C4-2B (cell line): ENCODE measurements around the gene SACS.

Experiments used
- ZFX ChIP-seq: fragments of 450-650 bp; IDR thresholded peaks from 2 replicates; pipeline ENCODE4 v1.6.1; 2017
- TF ChIP-seq, protein P1 (sequence below): fragments of 450-650 bp; conservative IDR thresholded peaks from 2 replicates; pipeline ENCODE4 v1.5.1; 2017; ENCODE audit warnings: mild to moderate bottlenecking

DNA sequence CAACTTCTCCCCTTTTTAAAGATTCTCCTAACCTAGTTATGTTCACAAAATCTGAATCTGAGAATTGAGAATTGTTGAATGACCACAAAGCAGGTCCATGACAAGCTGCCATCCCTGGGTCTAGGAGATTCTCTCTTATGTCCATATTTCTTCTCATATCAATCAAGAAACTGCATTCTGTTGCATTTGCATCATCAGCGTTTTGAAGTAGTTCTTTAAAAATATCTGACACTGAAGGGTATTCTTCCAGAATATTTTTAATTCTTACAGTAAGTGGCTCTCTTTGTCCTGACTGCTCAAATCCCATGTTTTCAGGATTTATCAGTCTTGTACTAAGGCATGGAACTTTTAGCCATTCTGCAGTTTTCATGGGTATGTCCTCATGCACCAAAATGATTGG, 94.3 kb downstream of the SACS start:
- TF ChIP-seq, protein P1, sequence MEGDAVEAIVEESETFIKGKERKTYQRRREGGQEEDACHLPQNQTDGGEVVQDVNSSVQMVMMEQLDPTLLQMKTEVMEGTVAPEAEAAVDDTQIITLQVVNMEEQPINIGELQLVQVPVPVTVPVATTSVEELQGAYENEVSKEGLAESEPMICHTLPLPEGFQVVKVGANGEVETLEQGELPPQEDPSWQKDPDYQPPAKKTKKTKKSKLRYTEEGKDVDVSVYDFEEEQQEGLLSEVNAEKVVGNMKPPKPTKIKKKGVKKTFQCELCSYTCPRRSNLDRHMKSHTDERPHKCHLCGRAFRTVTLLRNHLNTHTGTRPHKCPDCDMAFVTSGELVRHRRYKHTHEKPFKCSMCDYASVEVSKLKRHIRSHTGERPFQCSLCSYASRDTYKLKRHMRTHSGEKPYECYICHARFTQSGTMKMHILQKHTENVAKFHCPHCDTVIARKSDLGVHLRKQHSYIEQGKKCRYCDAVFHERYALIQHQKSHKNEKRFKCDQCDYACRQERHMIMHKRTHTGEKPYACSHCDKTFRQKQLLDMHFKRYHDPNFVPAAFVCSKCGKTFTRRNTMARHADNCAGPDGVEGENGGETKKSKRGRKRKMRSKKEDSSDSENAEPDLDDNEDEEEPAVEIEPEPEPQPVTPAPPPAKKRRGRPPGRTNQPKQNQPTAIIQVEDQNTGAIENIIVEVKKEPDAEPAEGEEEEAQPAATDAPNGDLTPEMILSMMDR: no peak
- no peak for TF ChIP-seq ZFX
